Brain microvascular endothelial cell (primary cell): ENCODE data around the gene ANKRD39.
A peak's percentile ranks its signal among the peaks of the same experiment; 100 is the strongest.

Experiments used
- DNase-seq: peaks from one replicate; pipeline ENCODE4 v3.0.0-alpha.2; 2020
- H3K27ac ChIP-seq: fragments of 250-450 bp; sonication (Bioruptor Pico); 2 replicates; pipeline ENCODE4 v1.5.1; 2020; ENCODE audit warnings: mild to moderate bottlenecking, moderate library complexity
- H3K27me3 ChIP-seq: fragments of 250-450 bp; sonication (Bioruptor Pico); replicated peaks from 2 replicates; pipeline ENCODE4 v1.5.1; 2020; ENCODE audit warnings: mild to moderate bottlenecking
- H3K36me3 ChIP-seq: fragments of 250-450 bp; sonication (Bioruptor Pico); replicated peaks from 2 replicates; pipeline ENCODE4 v1.5.1; 2020; ENCODE audit warnings: mild to moderate bottlenecking
- H3K4me3 ChIP-seq: 2 replicates; pipeline ENCODE4 v1.5.1; 2011; ENCODE audit warnings: low read depth, mild to moderate bottlenecking, control low read depth, low read length, moderate library complexity
- in situ Hi-C: cut with HindIII; loops from 2 replicates; pipeline ENCODE4 v1.10.0; 2017; ENCODE audit warnings: low sequenced_read_pairs, low pct_ligation_motif_present
- TF ChIP-seq, protein P1 (sequence below): IDR thresholded peaks from 2 replicates; pipeline ENCODE4 v1.5.1; 2011; ENCODE audit warnings: low read depth, mild to moderate bottlenecking, moderate library complexity, low read length, control low read depth, inconsistent platforms; ENCODE audit errors: missing control alignments

The ANKRD39 gene

DNA sequence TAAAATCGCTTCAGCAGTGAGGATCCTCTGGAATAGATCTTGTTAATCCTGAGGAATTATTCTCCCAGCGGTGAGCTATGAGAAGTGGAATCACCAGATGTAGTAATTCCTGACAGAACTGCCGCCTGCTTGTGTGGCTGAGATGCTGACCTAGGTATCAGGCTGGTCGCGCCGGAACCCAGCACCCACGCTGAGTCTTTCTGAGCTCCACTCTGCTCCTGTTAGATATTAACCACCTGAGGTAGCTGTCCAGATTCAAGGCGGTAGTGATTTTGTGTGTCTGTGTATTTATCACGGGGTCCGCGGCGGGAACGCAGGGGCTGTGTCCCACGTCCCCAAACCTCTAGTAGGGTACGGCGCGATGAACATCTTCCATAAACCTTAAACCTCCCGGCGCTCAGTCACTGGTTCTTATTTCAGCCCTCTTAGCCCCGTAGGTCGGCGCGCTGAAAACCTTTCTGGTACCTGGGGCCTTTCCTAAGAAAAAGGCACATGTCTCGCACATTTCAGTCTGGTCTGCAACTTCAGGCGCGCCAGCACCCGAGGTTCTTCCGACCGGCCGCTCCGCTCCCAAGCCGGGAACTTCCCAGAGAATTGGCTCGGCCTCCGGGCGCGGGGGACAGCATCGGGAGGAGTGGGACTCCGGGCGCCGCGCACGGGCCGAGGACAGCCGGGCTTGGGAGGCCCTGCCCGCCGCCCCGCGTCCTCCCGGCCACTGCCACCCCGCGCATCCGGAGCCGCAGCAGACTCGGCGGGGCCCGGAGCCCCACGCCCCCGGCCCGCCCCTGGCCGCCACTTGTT is 42.3 kb downstream of the ANKRD39 start:
- H3K27ac ChIP-seq, result no peak overlapping the region
- peak; percentile 28 for DNase-seq
- in situ Hi-C loops, result no loop called here
- H3K27me3 ChIP-seq, result no peaks in the 10 kb centered on the region
- no peaks in the 10 kb centered on the region for H3K36me3 ChIP-seq
- TF ChIP-seq, protein P1, sequence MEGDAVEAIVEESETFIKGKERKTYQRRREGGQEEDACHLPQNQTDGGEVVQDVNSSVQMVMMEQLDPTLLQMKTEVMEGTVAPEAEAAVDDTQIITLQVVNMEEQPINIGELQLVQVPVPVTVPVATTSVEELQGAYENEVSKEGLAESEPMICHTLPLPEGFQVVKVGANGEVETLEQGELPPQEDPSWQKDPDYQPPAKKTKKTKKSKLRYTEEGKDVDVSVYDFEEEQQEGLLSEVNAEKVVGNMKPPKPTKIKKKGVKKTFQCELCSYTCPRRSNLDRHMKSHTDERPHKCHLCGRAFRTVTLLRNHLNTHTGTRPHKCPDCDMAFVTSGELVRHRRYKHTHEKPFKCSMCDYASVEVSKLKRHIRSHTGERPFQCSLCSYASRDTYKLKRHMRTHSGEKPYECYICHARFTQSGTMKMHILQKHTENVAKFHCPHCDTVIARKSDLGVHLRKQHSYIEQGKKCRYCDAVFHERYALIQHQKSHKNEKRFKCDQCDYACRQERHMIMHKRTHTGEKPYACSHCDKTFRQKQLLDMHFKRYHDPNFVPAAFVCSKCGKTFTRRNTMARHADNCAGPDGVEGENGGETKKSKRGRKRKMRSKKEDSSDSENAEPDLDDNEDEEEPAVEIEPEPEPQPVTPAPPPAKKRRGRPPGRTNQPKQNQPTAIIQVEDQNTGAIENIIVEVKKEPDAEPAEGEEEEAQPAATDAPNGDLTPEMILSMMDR, result no peak
- H3K4me3 ChIP-seq, result peak overlapping the region; percentile 63

DNA sequence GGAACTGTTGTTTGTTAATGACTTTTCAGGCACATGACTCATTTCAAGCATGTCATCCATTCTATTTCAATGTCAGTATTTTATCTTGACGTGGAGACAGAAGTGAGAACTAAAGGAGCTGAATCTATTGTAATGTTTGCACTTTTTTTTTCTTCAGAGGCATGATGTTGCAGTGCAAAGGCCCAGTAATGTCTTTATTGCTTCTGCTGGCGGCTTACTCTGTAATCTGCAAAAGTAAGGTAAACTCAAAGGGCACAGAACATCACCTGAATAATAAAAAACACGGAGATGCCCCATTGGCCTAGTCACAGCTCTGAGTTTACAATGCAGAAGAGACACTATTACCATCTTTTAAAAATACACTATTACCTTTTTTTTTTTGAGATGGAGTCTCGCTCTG is 44.2 kb downstream of the ANKRD39 start:
- H3K27me3 ChIP-seq, result no peaks in the 10 kb centered on the region
- no peaks in the 10 kb centered on the region for H3K36me3 ChIP-seq
- H3K27ac ChIP-seq, result no peak overlapping the region
- no peak for DNase-seq
- in situ Hi-C loops, result no loop called here
- no peak overlapping the region for H3K4me3 ChIP-seq
- TF ChIP-seq, protein P1, result no peak

DNA sequence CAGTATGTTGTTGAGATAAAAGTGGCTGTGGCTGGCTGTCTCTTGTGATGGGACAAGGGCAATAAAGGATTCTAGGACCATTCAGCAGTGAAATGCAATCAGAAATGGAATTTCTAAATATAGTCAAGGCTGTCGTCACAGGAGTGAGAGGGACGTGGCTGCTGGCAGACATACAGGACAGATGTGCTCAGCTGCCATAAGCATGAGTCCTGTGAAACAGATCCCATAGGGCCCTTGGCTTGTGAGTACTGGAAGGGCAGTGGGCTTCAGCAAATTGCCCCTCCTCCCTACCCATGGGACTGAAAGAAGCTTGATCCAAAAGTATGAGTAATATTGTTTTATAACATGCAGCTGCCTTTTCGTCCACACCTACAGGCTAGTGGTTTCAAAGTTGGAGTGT is 45.9 kb downstream of the ANKRD39 start:
- in situ Hi-C loops, result no loop called here
- H3K4me3 ChIP-seq, result no peak overlapping the region
- no peaks in the 10 kb centered on the region for H3K27me3 ChIP-seq
- no peak overlapping the region for H3K27ac ChIP-seq
- no peak for DNase-seq
- TF ChIP-seq, protein P1, result no peak
- no peaks in the 10 kb centered on the region for H3K36me3 ChIP-seq

GRCh38 chr2:96810783-96811192 is 47.0 kb downstream of the ANKRD39 start:
- in situ Hi-C loops, result no loop called here
- Histone ChIP-seq H3K27ac (no peak overlapping the region), H3K4me3 (no peak overlapping the region), H3K27me3 (no peaks in the 10 kb centered on the region), H3K36me3 (no peaks in the 10 kb centered on the region)
- no peak for DNase-seq
- TF ChIP-seq, protein P1, result no peak

DNA sequence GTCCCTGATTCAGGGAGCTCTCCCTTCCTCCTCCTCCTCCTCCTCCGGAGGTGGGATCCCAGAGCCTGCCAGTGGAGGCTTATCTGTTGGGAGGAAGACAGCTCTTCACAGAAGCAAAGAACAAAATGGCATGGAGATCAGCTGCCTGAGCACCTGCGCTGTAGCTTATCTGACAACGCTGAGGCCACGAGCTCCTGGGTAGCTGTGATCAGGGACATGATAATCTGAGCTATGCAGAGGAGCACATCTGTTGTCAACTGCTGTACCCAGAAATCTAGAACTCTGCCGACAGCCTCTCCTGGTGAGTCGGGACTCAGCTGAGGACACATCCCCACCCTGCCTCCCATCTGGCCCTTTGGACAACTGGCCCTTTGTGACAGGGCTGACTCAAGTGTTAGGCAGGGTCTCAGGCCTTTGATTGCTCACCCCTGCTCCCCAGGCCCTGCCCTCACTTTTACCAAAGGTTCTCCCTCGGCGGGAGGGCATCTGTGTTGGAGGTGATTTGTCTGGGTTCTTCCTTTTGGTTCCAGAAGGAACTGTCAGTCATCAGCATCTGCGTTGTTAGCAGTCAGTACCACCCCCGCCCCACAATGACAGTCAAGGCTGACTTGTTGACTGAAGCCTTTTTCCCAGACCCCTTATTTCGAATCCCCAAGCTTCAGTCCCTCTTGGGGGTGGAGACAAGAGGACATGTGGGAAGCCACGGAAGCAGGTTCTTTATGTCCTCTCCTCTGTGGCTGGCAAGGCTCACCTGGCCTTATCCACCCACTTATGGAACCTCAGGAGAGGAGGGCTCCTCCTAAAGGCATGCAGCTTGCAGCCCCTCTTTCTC is 47.6 kb downstream of the ANKRD39 start:
- DNase-seq, result no peak
- no peaks in the 10 kb centered on the region for H3K36me3 ChIP-seq
- in situ Hi-C loops, result no loop called here
- H3K4me3 ChIP-seq, result no peak overlapping the region
- TF ChIP-seq, protein P1, result no peak
- H3K27me3 ChIP-seq, result no peaks in the 10 kb centered on the region
- H3K27ac ChIP-seq, result no peak overlapping the region
